Measurements from ENCODE around the gene COPS2.
"Not testable (repeated sequence)": the region's sequence is repeated elsewhere in the genome, so short reads cannot be mapped to it uniquely, and the experiment has no call there.

COPS2 gene

DNA sequence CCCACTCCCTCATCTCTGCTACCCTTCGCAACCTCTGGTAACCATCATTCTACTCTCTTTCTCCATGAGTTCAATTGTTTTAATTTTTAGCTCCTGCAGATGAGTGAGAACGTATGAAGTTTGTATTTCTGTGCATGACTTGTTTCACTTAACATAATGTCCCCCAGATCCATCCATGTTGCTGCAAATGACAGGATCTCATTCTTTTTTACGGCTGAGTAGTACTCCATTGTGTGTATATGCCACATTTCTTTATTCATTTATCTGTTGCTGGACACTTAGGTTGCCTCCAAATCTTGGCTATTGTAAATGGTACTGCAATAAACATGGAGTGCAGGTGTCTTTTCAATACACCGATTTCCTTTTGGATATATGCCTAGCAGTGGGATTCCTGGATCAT, 26.7 kb upstream of the COPS2 start:
- DNase-seq (ENCODE audit: low read depth), result no peak
- H3K4me3 ChIP-seq (ENCODE audit: low read depth, low read length), result no peak overlapping the region
- TF ChIP-seq CTCF (IDR thresholded peaks at IDR 0.05; ENCODE audit: low read depth, low read length), result no peak
- no peak for TF ChIP-seq MYC (IDR thresholded peaks at IDR 0.05; ENCODE audit: low read depth, low read length)
- TF ChIP-seq, protein P1, sequence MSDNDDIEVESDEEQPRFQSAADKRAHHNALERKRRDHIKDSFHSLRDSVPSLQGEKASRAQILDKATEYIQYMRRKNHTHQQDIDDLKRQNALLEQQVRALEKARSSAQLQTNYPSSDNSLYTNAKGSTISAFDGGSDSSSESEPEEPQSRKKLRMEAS (IDR thresholded peaks at IDR 0.05; ENCODE audit: low read depth, low read length), result no peak
- no peak for TF ChIP-seq POLR2A (IDR thresholded peaks at IDR 0.05; ENCODE audit: extremely low read depth, insufficient read length)

DNA sequence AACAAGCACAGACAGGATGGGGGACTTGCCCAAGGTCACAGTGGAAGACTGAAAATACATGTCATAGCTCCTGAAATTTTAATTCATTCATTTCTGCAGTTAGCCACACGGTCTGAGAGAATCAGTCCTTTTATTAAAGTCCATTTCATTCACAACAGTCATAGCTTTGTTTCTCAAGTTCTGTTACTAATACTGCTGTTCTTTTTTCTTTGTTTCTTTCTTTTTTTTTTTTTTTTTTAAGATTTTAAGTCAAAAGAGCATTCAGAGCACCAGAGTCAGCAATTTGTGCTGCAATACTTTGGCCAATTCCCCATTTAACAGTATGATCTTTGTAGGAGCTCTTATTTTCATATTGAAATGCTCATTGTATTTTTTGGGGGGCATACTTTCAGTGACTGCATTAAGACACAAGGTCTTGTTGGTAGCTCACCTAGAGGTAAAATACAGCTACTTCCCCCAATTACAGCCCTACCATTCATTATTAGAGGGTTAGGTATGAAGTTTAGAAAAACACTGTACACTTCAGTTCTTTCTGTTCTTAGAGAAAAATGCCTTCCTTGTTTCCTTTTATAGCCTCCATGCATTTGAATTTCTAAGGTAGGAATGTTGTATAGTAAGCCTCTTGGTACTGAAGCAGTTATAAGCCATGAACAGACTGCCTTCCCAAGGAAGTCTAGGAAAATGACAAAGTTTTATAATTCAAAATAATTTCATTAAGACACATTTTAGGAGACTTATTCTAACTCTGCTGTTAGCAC, 24.2 kb upstream of the COPS2 start:
- DNase-seq (ENCODE audit: low read depth), result no peak
- H3K4me3 ChIP-seq (ENCODE audit: low read depth, low read length), result no peak overlapping the region
- TF ChIP-seq POLR2A (IDR thresholded peaks at IDR 0.05; ENCODE audit: extremely low read depth, insufficient read length), result no peak
- TF ChIP-seq CTCF (IDR thresholded peaks at IDR 0.05; ENCODE audit: low read depth, low read length), result no peak
- TF ChIP-seq MYC (IDR thresholded peaks at IDR 0.05; ENCODE audit: low read depth, low read length), result no peak
- TF ChIP-seq, protein P1 (IDR thresholded peaks at IDR 0.05; ENCODE audit: low read depth, low read length), result no peak

- no peak for DNase-seq (ENCODE audit: low read depth)
- TF ChIP-seq, protein P1 (IDR thresholded peaks at IDR 0.05; ENCODE audit: low read depth, low read length), result no peak
- TF ChIP-seq MYC (IDR thresholded peaks at IDR 0.05; ENCODE audit: low read depth, low read length), result no peak
- no peak overlapping the region for H3K4me3 ChIP-seq (ENCODE audit: low read depth, low read length)
These were observed 23.1 kb upstream of the COPS2 start for GRCh38 chr15:49178497-49178896.

- DNase-seq (ENCODE audit: low read depth), result not testable (repeated sequence)
These were observed 20.4 kb upstream of the COPS2 start for GRCh38 chr15:49175582-49176397.

DNA sequence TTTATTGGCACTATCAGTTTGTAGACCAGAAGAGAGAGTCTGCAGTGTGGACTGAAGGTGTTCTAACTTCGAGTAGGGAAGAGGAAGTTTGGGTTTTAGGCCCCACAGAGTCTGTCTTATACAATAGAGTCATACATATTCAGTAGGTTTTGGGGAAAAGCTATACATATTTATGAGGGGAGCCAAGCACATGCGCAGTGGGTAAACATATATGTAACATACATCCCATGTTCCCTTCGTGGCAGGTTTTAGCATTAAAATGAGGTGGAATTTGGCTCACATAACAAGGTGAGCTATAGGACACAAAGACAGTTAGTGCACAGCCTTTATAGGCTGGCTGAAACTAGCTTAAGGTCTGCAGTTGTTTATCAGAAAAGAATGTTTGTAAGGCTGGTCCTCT, 19.5 kb upstream of the COPS2 start:
- TF ChIP-seq CTCF (IDR thresholded peaks at IDR 0.05; ENCODE audit: low read depth, low read length) (no peak), POLR2A (IDR thresholded peaks at IDR 0.05; ENCODE audit: extremely low read depth, insufficient read length) (no peak), MYC (IDR thresholded peaks at IDR 0.05; ENCODE audit: low read depth, low read length) (no peak)
- TF ChIP-seq, protein P1 (IDR thresholded peaks at IDR 0.05; ENCODE audit: low read depth, low read length), result no peak
- peak; percentile 18 for DNase-seq (ENCODE audit: low read depth)
- H3K4me3 ChIP-seq (ENCODE audit: low read depth, low read length), result no peak overlapping the region

More at GRCh38 chr15:49175582-49176397, 20.4 kb upstream of the COPS2 start:
- not testable (repeated sequence) for H3K4me3 ChIP-seq (ENCODE audit: low read depth, low read length)

DNA sequence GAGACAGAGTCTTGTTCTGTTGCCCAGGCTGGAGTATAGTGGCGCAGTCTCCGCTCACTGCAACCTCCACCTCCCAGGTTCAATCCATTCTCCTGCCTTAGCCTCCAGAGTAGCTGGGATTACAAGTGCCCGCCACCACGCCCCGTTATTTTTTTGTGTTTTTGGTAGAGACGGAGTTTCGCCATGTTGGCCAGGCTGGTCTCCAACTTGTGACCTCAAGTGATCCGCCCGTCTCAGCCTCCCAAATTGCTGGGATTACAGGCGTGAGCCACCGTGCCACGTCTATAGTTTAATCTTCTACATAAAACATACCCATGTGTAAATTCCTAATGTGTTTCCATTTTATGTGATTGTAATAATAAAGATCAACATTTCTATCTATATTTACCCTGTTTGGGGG, 16.4 kb upstream of the COPS2 start:
- DNase-seq (ENCODE audit: low read depth), result no peak
- H3K4me3 ChIP-seq (ENCODE audit: low read depth, low read length), result peak overlapping the region; percentile 92
- no peak for TF ChIP-seq POLR2A (IDR thresholded peaks at IDR 0.05; ENCODE audit: extremely low read depth, insufficient read length)
- TF ChIP-seq MYC (IDR thresholded peaks at IDR 0.05; ENCODE audit: low read depth, low read length), result no peak
- TF ChIP-seq, protein P1 (IDR thresholded peaks at IDR 0.05; ENCODE audit: low read depth, low read length), result no peak
- TF ChIP-seq CTCF (IDR thresholded peaks at IDR 0.05; ENCODE audit: low read depth, low read length), result no peak
